NCI-H2196 treated with DMSO at 0.1 percent for 48 hours (cell line): Measurements from ENCODE around the gene IL1RAP.

ENCODE experiments used
- DNase-seq: peaks from one replicate; lab custom pipeline; 2025; ENCODE audit not compliant: unreplicated experiment; lab: John Stamatoyannopoulos, UW

The IL1RAP gene

GRCh38 chr3:190538288-190538687 lies 24.4 kb downstream of the IL1RAP start:
- no peak for DNase-seq

GRCh38 chr3:190539526-190539925 lies 25.6 kb downstream of the IL1RAP start:
- no peak for DNase-seq

- DNase-seq, result no peak
Measured at GRCh38 chr3:190541008-190541407, 27.1 kb downstream of the IL1RAP start.

DNA sequence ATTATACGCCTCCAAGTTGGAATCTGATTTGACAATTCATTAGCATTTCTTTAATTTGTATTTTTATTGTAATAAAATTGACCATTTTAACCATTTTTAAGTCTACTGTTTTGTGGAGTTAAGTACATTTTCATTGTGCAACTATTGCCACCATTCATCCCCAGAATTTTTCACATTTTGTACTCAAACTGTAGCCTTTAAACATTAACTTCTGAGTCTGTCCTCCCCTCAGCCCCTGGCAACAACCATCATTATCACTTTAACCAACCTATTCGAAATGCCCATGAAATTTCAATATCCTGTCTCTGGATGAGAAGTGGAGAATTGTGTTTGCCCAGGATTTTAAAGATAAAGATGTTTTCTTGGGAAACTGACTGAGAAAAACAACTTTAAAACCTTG lies 27.7 kb downstream of the IL1RAP start:
- DNase-seq, result no peak

- DNase-seq, result no peak
Measured at GRCh38 chr3:190542846-190543245, 29.0 kb downstream of the IL1RAP start.

- no peak for DNase-seq
Measured at GRCh38 chr3:190543671-190544070, 29.8 kb downstream of the IL1RAP start.

DNA sequence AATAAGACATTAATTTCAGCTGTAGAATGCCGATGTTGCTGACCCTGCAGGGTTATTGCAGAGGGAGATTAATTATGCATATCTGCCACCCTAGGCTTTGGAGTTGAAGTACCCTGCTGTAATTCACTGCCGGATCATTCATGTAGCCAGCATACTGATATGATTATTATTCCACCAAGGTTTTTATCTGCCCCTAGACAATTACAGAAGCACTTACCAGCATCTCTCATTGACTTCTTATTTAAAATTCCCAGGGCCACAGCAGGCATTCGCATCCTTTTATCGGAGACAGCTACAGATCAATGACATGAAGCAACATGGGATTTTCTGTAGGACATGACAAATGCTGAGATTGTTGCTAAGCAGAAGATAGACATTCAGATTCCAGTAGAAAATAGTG lies 31.3 kb downstream of the IL1RAP start:
- DNase-seq, result no peak

DNA sequence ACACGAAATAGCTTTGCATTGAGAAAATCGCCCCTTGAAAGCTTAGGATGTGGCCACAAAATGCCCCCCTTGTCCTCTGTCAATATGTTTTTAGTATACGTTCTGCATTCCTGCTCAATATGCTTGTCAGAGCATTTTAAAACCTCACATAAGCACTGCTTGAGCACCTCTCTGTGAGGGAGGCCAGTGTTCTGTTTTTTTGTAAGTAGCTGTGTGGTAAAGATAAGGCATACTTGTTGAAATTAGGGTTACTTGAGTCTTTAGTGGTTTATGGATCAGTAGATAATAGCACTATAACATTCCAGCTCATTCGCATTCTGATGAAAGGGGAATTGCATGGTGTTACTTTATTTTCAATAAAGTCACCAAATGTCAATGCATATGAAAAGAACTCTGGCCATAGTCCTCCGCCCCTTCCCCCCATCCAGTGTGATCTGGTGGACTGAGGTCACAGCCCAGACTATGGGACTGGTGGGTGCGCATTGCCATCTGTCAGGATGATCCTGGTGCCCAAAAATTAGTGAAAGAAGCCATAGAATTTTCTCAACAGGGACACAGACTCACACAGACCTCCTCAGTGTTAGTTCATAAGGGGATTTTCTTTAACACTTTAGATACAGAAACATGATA lies 33.1 kb downstream of the IL1RAP start:
- no peak for DNase-seq

GRCh38 chr3:190548031-190548656 lies 34.3 kb downstream of the IL1RAP start:
- DNase-seq, result no peak

DNA sequence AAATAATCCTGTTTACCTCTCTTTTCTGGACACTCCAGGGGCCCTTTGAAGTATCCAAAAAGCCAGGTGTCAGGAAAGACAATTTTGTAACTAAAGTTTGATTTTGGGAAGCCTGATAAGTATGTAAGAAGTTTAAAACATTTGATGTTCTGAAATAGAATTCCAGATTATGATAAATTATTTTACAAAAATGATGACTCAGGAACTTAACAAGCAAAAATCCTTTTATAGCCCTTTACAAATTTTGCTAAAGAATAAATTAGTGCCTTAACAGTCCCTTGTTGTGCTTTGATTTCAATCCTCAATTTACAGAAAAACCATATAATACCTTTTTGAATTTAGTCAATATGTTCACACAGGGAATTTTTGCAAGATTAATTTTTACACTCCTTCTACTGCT lies 38.1 kb downstream of the IL1RAP start:
- no peak for DNase-seq

- DNase-seq, result no peak
Measured at GRCh38 chr3:190552969-190553759, 39.3 kb downstream of the IL1RAP start.

DNA sequence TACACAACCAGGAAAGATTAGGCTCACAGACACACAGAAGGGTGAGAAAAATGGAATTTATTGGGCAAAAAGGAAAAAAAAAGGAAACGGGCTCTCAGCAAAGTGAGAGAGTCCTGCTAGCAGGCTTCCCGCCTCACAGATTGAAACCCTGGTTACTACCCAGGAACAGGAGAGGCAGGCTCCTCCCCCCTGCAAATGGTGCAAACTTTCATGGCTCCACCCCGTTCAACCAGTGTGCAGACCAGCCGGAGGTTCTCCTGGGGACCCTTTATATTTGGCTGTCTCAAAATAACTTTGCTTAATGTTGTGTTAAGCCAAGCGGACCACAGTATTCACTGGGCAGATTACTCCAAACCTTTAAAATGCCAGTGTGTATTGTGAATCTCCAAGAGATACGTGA lies 40.3 kb downstream of the IL1RAP start:
- no peak for DNase-seq

- DNase-seq, result no peak
Measured at GRCh38 chr3:190556351-190556750, 42.5 kb downstream of the IL1RAP start.

- no peak for DNase-seq
Measured at GRCh38 chr3:190557296-190557695, 43.4 kb downstream of the IL1RAP start.

- no peak for DNase-seq
Measured at GRCh38 chr3:190558316-190558715, 44.4 kb downstream of the IL1RAP start.

DNA sequence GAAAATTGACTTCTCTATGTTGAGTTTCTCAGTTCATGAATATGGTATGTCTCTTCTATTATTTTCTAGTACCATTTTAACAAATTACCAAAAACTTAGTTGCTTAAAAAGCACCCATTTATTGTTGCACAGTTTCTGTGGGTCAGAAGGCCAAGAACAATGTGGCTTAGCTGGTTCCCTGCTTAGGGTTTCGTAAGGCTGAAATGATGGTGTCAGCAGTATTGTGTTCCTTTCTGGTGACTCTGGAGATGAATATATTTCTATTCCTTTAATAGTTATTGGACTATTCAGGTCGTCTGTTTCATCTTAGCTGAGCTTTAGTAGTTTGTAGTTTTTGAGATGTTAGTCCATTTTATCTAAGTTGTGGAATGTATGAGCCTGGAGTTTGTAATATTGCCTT lies 44.9 kb downstream of the IL1RAP start:
- DNase-seq, result no peak

DNA sequence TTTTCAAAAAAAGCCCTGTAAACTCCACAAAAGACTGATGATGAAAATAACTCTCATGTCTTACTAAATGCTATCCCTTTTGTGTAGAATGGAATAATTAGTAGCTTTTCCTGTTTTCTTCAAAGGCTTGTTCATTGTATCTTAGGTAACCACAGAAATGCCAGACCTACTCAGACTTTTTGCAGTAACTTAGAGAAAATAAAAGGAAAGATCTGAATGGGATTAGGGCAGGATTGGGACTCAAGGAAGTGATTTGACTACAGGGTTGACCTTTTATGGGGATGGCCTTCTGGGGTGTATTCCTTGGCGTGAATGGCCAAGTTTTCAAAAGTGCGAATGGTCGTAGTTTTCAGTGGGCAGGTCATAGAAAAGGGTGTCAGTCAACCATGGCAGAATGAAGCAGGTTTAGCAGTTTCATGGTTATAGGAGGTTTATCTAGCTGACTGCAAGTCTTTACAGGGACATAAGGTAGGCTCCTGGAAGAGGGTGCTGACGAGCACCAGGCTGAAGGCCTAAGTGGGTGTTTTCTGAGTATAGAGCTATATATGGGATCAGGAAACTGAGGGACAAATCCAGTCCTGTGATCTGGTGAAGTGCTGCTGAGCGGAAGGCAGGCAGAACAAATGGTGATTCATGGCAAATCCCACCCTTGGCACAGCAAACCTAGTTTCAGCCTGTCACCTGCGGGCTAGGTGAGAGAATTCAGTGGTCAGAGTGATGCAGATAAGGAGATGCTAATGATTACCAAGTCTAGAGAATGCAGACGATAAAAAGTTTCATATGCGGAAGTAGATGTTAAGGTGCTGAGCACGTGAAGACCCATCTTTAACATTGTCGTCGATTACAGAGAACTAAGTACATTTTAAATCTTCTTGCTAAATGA lies 46.4 kb downstream of the IL1RAP start:
- no peak for DNase-seq

- no peak for DNase-seq
Measured at GRCh38 chr3:190562866-190563510, 49.1 kb downstream of the IL1RAP start.

GRCh38 chr3:190564175-190564574 lies 50.3 kb downstream of the IL1RAP start:
- DNase-seq, result no peak

DNA sequence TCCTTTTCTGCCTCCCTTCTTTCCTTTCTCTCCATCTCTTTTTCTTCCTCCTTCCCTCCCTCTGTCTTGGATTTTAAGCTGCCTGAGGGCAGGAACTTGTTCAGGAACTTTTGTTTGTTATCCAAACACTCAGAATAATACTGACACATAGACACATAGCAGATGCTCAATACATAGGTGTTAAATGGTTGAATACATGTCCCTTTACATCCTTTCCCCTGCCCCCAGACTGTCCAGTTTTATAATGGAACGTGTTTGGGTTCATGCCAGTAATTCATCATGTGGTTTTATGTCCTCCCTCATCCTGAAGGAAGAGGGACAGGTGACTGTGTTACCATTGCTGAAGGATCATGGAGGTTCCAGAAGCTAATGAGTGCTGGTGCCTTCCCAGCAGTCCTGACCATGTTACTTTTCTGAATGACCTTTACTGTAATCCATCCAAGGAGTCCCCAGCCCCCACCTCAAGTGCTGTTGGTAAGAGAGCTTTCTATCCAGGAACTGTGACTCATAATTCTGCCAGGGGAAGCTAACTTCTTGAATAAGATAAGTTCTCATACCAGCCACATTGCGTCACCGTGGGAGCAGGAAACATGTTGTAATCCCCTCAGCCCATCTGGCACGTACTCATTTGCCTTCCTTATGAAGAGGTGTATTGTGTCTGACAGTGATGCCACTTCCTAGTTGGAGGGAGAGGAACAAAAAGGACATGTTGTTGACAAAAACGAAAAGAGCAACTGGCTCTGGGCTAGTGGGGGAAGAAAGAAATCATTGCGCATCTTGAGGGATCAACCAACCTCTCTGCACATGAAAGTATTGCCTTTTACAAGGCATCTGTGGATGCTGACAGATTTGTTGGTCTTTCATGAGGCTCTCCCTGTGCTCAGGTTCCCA lies 52.4 kb downstream of the IL1RAP start:
- DNase-seq, result no peak
